SHP77 treated with DMSO at 0.1 percent for 48 hours (cell line): ENCODE results near the gene AP1AR.

Experiments
- DNase-seq: peaks from one replicate; lab custom pipeline; 2025; lab: John Stamatoyannopoulos, UW

AP1AR gene

DNA sequence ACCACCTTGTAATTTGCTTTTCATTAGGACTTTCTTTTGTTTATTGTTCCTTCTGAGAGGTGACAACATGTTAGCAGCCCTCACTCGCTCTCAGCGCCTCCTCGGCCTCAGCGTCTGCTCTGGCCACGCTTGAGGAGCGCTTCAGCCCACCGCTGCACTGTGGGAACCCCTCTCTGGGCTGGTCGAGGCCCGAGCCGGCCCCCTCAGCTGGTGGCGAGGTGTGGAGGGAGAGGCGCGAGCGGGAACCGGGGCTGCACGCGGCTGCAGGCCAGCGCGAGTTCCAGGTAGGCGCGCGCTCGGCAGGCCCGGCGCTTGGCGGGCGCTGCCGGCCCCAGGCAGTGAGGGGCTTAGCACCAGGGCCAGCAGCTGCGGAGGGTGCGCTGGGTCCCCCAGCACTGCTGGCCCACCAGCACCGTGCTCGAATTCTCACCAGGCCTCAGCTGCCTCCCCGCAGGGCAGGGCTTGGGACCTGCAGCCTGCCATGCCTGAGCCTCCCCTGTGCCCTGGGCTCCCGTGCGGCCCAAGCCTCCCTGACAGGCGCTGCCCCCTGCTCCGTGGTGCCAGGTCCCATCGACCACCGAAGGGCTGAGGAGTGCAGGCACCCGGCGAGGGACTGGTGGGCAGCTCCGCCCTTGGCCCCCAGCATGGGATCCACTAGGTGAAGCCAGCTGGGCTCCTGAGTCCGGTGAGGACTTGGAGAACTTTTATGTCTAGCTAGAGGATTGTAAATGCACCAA lies 9.2 kb upstream of the AP1AR start:
- no peak for DNase-seq

GRCh38 chr4:112225157-112225556 lies 6.4 kb upstream of the AP1AR start:
- DNase-seq = no peak

- peak; percentile 71 for DNase-seq
Observed at GRCh38 chr4:112230879-112231778, 458 bp upstream of the AP1AR start.

- peak; percentile 8 for DNase-seq
Observed at GRCh38 chr4:112234952-112235609, 3.5 kb downstream of the AP1AR start.

- no peak for DNase-seq
Observed at GRCh38 chr4:112236040-112236439, 4.5 kb downstream of the AP1AR start.

DNA sequence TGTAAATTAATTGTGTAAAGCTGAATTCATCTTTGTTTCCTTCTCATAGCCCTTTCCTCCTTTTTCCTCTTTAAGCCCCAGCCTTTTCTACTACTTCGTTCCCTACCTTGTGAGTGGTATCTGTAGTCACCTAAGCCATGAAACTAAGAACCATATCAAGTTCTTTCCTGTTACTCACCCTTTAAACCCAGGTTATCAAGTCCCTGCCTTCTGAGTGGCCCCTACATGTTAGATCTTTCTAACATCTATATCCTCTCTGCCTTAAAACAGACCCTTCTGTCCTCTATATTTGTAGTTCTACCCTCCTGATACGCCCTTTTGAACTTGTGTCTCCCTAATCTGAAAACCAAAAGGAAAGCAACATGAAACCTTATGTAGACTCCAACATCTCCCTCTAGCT lies 7.2 kb downstream of the AP1AR start:
- no peak for DNase-seq

DNA sequence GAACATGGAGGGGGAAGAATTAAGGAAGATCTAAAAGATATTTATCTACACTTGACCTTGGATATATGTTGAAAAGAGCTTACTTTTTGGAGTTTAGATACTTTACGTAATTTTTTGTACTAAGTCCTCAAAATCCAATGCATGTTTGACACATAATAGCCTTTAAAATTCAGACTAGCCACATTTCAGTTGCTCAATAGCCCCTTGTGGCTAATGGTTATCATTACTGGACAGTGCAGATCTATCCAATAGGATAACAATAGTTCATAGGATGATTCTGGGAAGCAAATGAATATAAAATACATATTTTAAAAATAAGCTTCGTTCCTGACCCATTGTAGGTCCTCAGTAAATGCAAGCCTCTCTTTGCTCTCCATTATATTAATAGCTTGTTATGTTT lies 13.8 kb downstream of the AP1AR start:
- DNase-seq = no peak

GRCh38 chr4:112247021-112247420 lies 15.4 kb downstream of the AP1AR start:
- no peak for DNase-seq

GRCh38 chr4:112251019-112251643 lies 19.5 kb downstream of the AP1AR start:
- no peak for DNase-seq

- no peak for DNase-seq
Observed at GRCh38 chr4:112252234-112252633, 20.6 kb downstream of the AP1AR start.

GRCh38 chr4:112253382-112254000 lies 21.9 kb downstream of the AP1AR start:
- no peak for DNase-seq

DNA sequence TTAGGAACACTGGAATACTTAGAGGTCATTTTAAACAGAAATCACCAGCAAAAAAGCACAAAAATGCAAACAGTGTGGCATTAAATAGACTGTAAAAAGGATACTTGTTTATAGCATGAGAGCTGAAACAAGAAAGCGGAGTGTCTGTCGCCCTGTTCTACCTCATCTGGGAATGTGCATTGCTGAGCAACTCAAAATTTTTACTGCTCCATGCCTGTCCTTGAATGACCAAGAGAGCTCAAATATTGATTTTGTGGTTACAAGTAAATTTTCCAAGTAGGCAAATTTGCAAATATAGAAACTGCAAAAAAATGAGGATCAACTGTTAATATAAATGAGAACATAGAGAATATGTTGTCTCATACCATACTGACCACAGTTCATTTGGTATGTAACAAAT lies 25.5 kb downstream of the AP1AR start:
- no peak for DNase-seq

DNA sequence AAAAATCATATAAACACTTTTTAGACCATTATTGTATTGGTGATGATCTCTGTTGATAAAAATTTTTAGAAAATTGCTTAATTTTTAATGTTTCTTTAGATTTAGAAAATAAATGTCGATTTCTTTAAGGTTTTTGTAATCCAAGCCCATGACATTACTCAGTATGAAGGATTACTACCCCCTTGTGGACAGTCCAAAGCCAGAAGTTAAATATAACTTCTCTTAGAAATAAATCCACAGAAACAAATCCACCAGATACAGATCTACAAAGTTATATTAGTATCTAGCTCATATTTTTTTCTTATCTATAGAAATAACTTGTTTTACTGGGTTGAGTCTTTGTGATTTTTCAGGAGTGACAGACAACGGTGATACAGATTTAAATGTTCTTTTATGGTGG lies 35.2 kb downstream of the AP1AR start:
- DNase-seq = no peak

- no peak for DNase-seq
Observed at GRCh38 chr4:112270051-112270450, 38.5 kb downstream of the AP1AR start.

- DNase-seq = no peak
Observed at GRCh38 chr4:112270640-112271421, 39.2 kb downstream of the AP1AR start.

GRCh38 chr4:112272292-112272691 lies 40.7 kb downstream of the AP1AR start:
- DNase-seq = no peak

- no peak for DNase-seq
Observed at GRCh38 chr4:112274959-112275358, 43.4 kb downstream of the AP1AR start.

DNA sequence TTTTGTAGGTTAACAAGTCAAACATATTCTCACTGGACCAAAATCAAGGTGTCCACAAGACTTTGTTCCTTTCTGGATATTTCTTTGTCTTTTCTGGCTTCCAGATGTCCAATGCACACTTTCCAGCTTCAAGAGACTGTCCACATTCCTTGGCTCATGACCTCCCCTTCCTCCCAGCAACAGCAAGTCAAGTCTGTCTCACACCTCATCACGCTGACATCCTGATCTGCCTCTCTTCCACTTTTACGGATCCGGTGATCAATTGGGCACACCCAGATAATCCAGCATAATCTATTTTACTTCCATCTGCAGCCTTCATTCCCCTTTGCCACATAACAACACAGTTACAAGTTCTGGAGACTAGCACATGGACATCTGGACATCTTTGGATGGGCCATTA lies 44.5 kb downstream of the AP1AR start:
- DNase-seq = no peak

- no peak for DNase-seq
Observed at GRCh38 chr4:112277220-112277619, 45.6 kb downstream of the AP1AR start.

DNA sequence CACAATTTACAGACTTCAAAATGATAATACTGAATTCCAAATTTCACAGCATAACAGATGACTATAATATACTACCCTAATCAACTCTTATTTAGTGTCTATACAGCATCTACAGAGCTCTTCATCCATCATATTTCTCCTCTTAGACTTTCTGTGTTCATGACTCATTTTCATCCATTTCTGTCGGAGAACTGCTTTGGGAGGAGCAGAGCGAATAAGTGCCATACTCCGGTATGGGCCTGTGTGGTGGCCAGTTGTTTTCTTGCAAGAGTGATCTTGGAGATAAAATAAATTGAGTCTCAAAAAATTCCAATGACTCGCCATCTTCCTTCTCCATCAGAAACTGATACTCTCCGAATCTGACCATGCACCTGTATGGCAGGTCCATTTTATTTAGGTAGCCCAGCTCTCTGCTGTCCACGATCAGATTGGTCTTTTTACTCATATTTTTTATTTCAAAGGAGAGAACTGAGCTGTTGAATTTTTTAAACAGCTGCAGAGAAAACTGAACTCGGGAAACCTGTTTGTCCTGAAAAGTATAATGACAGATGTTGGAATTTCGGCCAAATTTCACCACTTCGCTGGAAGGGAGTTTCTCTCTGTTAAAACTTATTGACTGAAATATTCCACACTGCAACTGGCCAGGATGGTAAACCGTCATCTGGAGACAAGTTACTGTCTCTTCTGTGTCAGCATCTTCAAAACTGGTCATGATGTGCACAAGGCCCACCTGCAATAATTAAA lies 46.3 kb downstream of the AP1AR start:
- no peak for DNase-seq
